CD14-positive monocyte (primary cell): ENCODE results near the gene TMED9. TPM values are rescaled to one million over a fixed set of nuclear protein-coding genes. Genes with fewer than 3 reads are reported as not detected.
A peak's percentile ranks its signal among the peaks of the same experiment; 100 is the strongest.
"Not testable (repeated sequence)": the region's sequence is repeated elsewhere in the genome, so short reads cannot be mapped to it uniquely, and the experiment has no call there.

Experiments used
- DNase-seq, 3 donors: peaks; one replicate each; pipeline ENCODE4 v3.0.0-alpha.2; 2011 to 2022
- H2AFZ ChIP-seq: 2 replicates; pipeline ENCODE4 v1.6.0; 2012; ENCODE audit warnings: mild to moderate bottlenecking, low read depth, low read length, inconsistent platforms; ENCODE audit not compliant: insufficient read depth, poor library complexity, severe bottlenecking
- H3K27ac ChIP-seq, 2 donors: 1 replicate in 1 of 2; 2 replicates in 1 of 2; pipeline ENCODE4 v1.5.1; 2012 to 2013; ENCODE audit warnings: low read length in 2 of 2, control low read depth in 1 of 2, inconsistent platforms in 1 of 2, low read depth in 1 of 2, mild to moderate bottlenecking in 1 of 2
- H3K27me3 ChIP-seq, 2 donors: one replicate each; pipeline versions ENCODE4 v1.6.0 to v1.6.1; 2011 to 2013; ENCODE audit warnings: low read length in 2 of 2; ENCODE audit not compliant: control insufficient read depth in 2 of 2, insufficient read depth in 2 of 2
- H3K36me3 ChIP-seq, 2 donors: replicated peaks in 1 of 2; 1 replicate in 1 of 2; 2 replicates in 1 of 2; pipeline versions ENCODE4 v1.5.1 to v1.6.1; 2012 to 2013; ENCODE audit warnings: low read length in 2 of 2, control low read depth in 1 of 2, inconsistent platforms in 1 of 2, mild to moderate bottlenecking in 1 of 2; ENCODE audit not compliant: insufficient read depth in 2 of 2, control insufficient read depth in 1 of 2
- H3K4me1 ChIP-seq, 2 donors: 1 replicate in 1 of 2; 2 replicates in 1 of 2; pipeline versions ENCODE4 v1.5.1 to v1.6.1; 2012 to 2013; ENCODE audit warnings: low read length in 2 of 2, control low read depth in 1 of 2, inconsistent platforms in 1 of 2, mild to moderate bottlenecking in 1 of 2, moderate library complexity in 1 of 2; ENCODE audit not compliant: insufficient read depth in 2 of 2, control insufficient read depth in 1 of 2
- H3K4me2 ChIP-seq: replicated peaks from 2 replicates; pipeline ENCODE3; 2012; ENCODE audit warnings: low read length, moderate library complexity, mild to moderate bottlenecking; ENCODE audit not compliant: poor library complexity, severe bottlenecking; ENCODE audit errors: extremely low read depth
- H3K4me3 ChIP-seq, 3 experiments: fragments of 200-600 bp in 1 of 3; sonication (generic) in 1 of 3; replicated peaks in 1 of 3; 1 replicate in 2 of 3; 2 replicates in 1 of 3; pipeline ENCODE4 v1.5.1; 2011 to 2013; ENCODE audit warnings: low read length in 3 of 3, mild to moderate bottlenecking in 3 of 3, control low read depth in 2 of 3, low read depth in 2 of 3, inconsistent platforms in 1 of 3, moderate library complexity in 1 of 3
- H3K79me2 ChIP-seq: 2 replicates; pipeline ENCODE4 v1.6.0; 2012; ENCODE audit warnings: mild to moderate bottlenecking, control low read depth, inconsistent platforms, low read length, moderate library complexity; ENCODE audit not compliant: insufficient read depth
- H3K9ac ChIP-seq: 2 replicates; pipeline ENCODE4 v1.6.0; 2017; ENCODE audit warnings: low read length, mild to moderate bottlenecking; ENCODE audit not compliant: insufficient read depth, poor library complexity, severe bottlenecking
- H3K9me3 ChIP-seq, 2 donors: replicated peaks in 1 of 2; 1 replicate in 1 of 2; 2 replicates in 1 of 2; pipeline versions ENCODE4 v1.5.1 to v1.6.1; 2012 to 2013; ENCODE audit warnings: low read length in 2 of 2, control low read depth in 1 of 2; ENCODE audit not compliant: control insufficient read depth in 1 of 2, insufficient read depth in 1 of 2
- H4K20me1 ChIP-seq: 2 replicates; pipeline ENCODE4 v1.6.0; 2012; ENCODE audit warnings: mild to moderate bottlenecking, low read length, control low read depth, moderate library complexity; ENCODE audit not compliant: insufficient read depth
- H3K27ac Mint-ChIP-seq, 7 donors: one replicate each; pipeline ENCODE4 v1.8.0; 2020; ENCODE audit warnings: mild to moderate bottlenecking in 7 of 7, mixed read lengths in 7 of 7, moderate library complexity in 6 of 7, inconsistent platforms in 2 of 7
- H3K27me3 Mint-ChIP-seq, 3 donors: one replicate each; pipeline ENCODE4 v1.8.0; 2021 to 2022; ENCODE audit warnings: low read depth in 3 of 3, mild to moderate bottlenecking in 3 of 3, mixed read lengths in 3 of 3, moderate library complexity in 3 of 3, inconsistent platforms in 1 of 3
- H3K36me3 Mint-ChIP-seq, 2 donors: one replicate each; pipeline ENCODE4 v1.8.0; 2020; ENCODE audit warnings: mixed read lengths in 2 of 2, inconsistent platforms in 1 of 2, mild to moderate bottlenecking in 1 of 2
- H3K4me1 Mint-ChIP-seq: one replicate; pipeline ENCODE4 v1.8.0; 2020; ENCODE audit warnings: mild to moderate bottlenecking, mixed read lengths
- H3K4me3 Mint-ChIP-seq, 2 donors: one replicate each; pipeline ENCODE4 v1.8.0; 2020; ENCODE audit warnings: mild to moderate bottlenecking in 2 of 2, mixed read lengths in 2 of 2, moderate library complexity in 1 of 2
- H3K9me3 Mint-ChIP-seq, 7 donors: one replicate each; pipeline ENCODE4 v1.8.0; 2020 to 2022; ENCODE audit warnings: mixed read lengths in 7 of 7, mild to moderate bottlenecking in 6 of 7, moderate library complexity in 6 of 7, inconsistent platforms in 2 of 7
- CTCF ChIP-seq: fragments of 200-600 bp; IDR thresholded peaks from one replicate; pipeline ENCODE4 v1.8.0; 2022; ENCODE audit warnings: antibody characterized with exemption, mild to moderate bottlenecking
- WGBS: methylation state at CpG from one replicate; pipeline ENCODE4 v1.1.5; 2013; ENCODE audit warnings: missing lambda C conversion rate; ENCODE audit not compliant: insufficient coverage; 5-methylcytosine and 5-hydroxymethylcytosine counted together
- intact Hi-C, 2 donors: fragments of 100-400 bp; cut with micrococcal nuclease; formaldehyde crosslinking; loops; one replicate each; pipeline versions ENCODE4 v1.15.0 to v1.15.1; 2023
- polyA plus RNA-seq, 3 donors: library from polyadenylated mRNA; depleted of rRNA in 1 of 3; unstranded in 2 of 3; stranded (reverse) in 1 of 3; fragments of 300-500 nt in 2 of 3; fragments of >200 nt in 1 of 3; fragmentation: Illumina TruSeq in 2 of 3; gene quantifications; 1 replicate in 2 of 3; 2 replicates in 1 of 3; pipeline ENCODE4 v1.2.3, GENCODE V29; 2012 to 2021

The TMED9 gene
- polyA plus RNA-seq, 3 donors: 98.2 to 150 (median 136) TPM

- H3K4me1 ChIP-seq: no peaks in the 10 kb centered on the region
- H3K4me2 ChIP-seq: no peak overlapping the region
- no peak overlapping the region for H2AFZ ChIP-seq
- peaks cover 12 to 44% of the 10 kb centered on the region in 2 donors for H3K36me3 ChIP-seq
- intact Hi-C loops: no loop called here
- no peak for DNase-seq
- no peak overlapping the region for H3K9ac ChIP-seq
- H3K9me3 ChIP-seq: no peaks in the 10 kb centered on the region
- no peak for TF ChIP-seq CTCF
- no peaks in the 10 kb centered on the region for H3K79me2 ChIP-seq
- no peak overlapping the region for H3K27ac ChIP-seq
- no peak overlapping the region for H3K4me3 ChIP-seq
- no peaks in the 10 kb centered on the region for H3K9me3 Mint-ChIP-seq
- peaks cover 0 to 1% (median 0%) of the 10 kb centered on the region in 3 donors for H3K27me3 Mint-ChIP-seq
- 89% methylated on average over 4 of the region's 6 CpGs for WGBS
- H3K27me3 ChIP-seq: no peaks in the 10 kb centered on the region
- H4K20me1 ChIP-seq: peaks cover 11% of the 10 kb centered on the region
- H3K4me1 Mint-ChIP-seq: peaks cover 8% of the 10 kb centered on the region
- H3K36me3 Mint-ChIP-seq: peaks cover 33 to 61% of the 10 kb centered on the region in 2 donors
- H3K4me3 Mint-ChIP-seq: no peak overlapping the region
- peak overlapping the region in 1 of 7 donors; percentile 81 for H3K27ac Mint-ChIP-seq
These were observed 20.2 kb downstream of the TMED9 start for GRCh38 chr5:177612215-177612673.

GRCh38 chr5:177620560-177620959 lies 28.6 kb downstream of the TMED9 start:
- Histone ChIP-seq H3K36me3 (peaks cover 52 to 96% of the 10 kb centered on the region in 2 donors), H3K4me1 (no peaks in the 10 kb centered on the region), H3K79me2 (no peaks in the 10 kb centered on the region), H2AFZ (no peak overlapping the region), H3K9me3 (no peaks in the 10 kb centered on the region), H3K27me3 (no peaks in the 10 kb centered on the region), H3K4me2 (no peak overlapping the region), H4K20me1 (no peaks in the 10 kb centered on the region), H3K4me3 (no peak overlapping the region), H3K9ac (no peak overlapping the region), H3K27ac (no peak overlapping the region)
- WGBS: no CpG with 5 or more reads among the region's 2 CpGs
- H3K36me3 Mint-ChIP-seq: peaks cover 85 to 100% of the 10 kb centered on the region in 2 donors
- H3K9me3 Mint-ChIP-seq: peaks cover 0 to 6% (median 0%) of the 10 kb centered on the region in 7 donors
- peaks cover 0 to 2% (median 0%) of the 10 kb centered on the region in 3 donors for H3K27me3 Mint-ChIP-seq
- intact Hi-C loops: no loop called here
- no peak for DNase-seq
- H3K27ac Mint-ChIP-seq: no peak overlapping the region
- no peaks in the 10 kb centered on the region for H3K4me1 Mint-ChIP-seq
- H3K4me3 Mint-ChIP-seq: no peak overlapping the region
- TF ChIP-seq CTCF: no peak

- H3K36me3 ChIP-seq: peaks cover 35 to 74% of the 10 kb centered on the region in 2 donors
- H3K4me1 Mint-ChIP-seq, H3K27ac Mint-ChIP-seq, H2AFZ ChIP-seq, H3K27me3 ChIP-seq, H3K27ac ChIP-seq, H3K4me1 ChIP-seq, H3K27me3 Mint-ChIP-seq, H3K4me2 ChIP-seq, H4K20me1 ChIP-seq, H3K9ac ChIP-seq, intact Hi-C loops, H3K79me2 ChIP-seq, H3K9me3 ChIP-seq, H3K4me3 ChIP-seq, H3K9me3 Mint-ChIP-seq, DNase-seq, H3K4me3 Mint-ChIP-seq: not testable (repeated sequence)
- WGBS: 90% methylated on average over 2 of the region's 10 CpGs
- peaks cover 61 to 91% of the 10 kb centered on the region in 2 donors for H3K36me3 Mint-ChIP-seq
These were observed 32.2 kb downstream of the TMED9 start for GRCh38 chr5:177624172-177624571.
